ENCODE data around the gene MYL6B.

DNA sequence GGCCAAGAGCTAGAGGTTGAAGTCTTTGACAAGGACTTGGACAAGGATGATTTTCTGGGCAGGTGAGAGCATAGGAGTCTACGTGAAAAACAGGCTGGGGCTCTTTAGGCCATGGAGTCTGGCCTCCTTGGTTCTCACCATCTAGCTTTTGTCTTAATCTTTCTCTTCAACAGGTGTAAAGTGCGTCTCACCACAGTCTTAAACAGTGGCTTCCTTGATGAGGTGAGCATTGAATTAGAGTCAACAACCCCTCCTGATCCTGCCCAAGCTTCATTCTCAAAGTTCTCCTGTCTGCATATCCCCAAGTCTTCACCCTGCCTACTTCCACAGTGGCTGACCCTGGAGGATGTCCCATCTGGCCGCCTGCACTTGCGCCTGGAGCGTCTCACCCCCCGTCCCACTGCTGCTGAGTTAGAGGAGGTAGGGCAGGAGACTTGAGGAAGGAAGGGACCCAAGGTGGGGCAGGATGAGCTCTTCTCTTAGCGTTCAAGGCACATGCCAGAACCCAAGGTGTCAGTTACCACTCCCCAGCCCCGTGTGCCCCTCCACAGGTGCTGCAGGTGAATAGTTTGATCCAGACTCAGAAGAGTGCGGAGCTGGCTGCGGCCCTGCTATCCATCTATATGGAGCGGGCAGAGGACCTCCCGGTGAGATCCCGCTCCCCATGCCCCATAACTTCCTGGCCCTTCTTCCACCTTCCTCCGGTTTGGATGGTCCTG is 14.4 kb upstream of the MYL6B start:
- TF ChIP-seq, protein P1, sequence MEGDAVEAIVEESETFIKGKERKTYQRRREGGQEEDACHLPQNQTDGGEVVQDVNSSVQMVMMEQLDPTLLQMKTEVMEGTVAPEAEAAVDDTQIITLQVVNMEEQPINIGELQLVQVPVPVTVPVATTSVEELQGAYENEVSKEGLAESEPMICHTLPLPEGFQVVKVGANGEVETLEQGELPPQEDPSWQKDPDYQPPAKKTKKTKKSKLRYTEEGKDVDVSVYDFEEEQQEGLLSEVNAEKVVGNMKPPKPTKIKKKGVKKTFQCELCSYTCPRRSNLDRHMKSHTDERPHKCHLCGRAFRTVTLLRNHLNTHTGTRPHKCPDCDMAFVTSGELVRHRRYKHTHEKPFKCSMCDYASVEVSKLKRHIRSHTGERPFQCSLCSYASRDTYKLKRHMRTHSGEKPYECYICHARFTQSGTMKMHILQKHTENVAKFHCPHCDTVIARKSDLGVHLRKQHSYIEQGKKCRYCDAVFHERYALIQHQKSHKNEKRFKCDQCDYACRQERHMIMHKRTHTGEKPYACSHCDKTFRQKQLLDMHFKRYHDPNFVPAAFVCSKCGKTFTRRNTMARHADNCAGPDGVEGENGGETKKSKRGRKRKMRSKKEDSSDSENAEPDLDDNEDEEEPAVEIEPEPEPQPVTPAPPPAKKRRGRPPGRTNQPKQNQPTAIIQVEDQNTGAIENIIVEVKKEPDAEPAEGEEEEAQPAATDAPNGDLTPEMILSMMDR (conservative IDR thresholded peaks at IDR 0.05): no peak
- TF ChIP-seq ZFX (IDR thresholded peaks at IDR 0.05): no peak
